ENCODE results near the gene CFHR4.
"Not testable (repeated sequence)": the region's sequence is repeated elsewhere in the genome, so short reads cannot be mapped to it uniquely, and the experiment has no call there.

DNA sequence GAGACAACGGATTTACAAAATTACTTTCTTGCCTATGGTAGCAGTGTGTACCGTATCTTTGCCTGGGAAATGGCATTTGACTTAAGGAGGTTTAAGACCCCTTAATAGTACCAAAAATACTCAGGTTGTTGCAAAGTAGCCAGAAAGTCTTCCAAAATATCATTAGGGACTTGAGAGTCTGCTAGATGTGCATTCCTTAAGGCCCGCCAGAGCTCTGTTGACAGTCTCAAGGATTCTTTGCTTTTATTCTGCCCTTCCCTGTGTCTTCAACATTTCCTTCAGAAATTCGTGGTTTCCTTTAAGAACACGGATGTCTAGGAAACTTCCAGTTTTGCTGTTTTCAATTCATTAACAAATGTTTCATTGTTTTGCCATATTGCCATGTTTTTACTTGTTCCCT is 24.4 kb downstream of the CFHR4 start:
- TF ChIP-seq, protein P1, sequence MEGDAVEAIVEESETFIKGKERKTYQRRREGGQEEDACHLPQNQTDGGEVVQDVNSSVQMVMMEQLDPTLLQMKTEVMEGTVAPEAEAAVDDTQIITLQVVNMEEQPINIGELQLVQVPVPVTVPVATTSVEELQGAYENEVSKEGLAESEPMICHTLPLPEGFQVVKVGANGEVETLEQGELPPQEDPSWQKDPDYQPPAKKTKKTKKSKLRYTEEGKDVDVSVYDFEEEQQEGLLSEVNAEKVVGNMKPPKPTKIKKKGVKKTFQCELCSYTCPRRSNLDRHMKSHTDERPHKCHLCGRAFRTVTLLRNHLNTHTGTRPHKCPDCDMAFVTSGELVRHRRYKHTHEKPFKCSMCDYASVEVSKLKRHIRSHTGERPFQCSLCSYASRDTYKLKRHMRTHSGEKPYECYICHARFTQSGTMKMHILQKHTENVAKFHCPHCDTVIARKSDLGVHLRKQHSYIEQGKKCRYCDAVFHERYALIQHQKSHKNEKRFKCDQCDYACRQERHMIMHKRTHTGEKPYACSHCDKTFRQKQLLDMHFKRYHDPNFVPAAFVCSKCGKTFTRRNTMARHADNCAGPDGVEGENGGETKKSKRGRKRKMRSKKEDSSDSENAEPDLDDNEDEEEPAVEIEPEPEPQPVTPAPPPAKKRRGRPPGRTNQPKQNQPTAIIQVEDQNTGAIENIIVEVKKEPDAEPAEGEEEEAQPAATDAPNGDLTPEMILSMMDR (conservative IDR thresholded peaks at IDR 0.05; ENCODE audit: low read depth, low read length) = not testable (repeated sequence)
- TF ChIP-seq EZH2 (IDR thresholded peaks at IDR 0.05; ENCODE audit: borderline replicate concordance, low read depth, low read length, poor library complexity, severe bottlenecking) = not testable (repeated sequence)

Measured in A673 (cell line).